DND-41 (cell line): ENCODE measurements around the gene TBC1D5.

Experiments used
- ATAC-seq: fragments of 200-7000 bp; cut with Tn5 transposase; 3 replicates; pipeline ENCODE4 v1.9.1; 2021; ENCODE audit warnings: low read depth; ENCODE audit not compliant: insufficient read depth
- DNase-seq: peaks from one replicate; pipeline ENCODE4 v3.0.0-alpha.2; 2020
- H2AFZ ChIP-seq: 2 replicates; pipeline ENCODE4 v1.6.0; 2012; ENCODE audit warnings: low read depth, low read length
- H3K27ac ChIP-seq: 2 replicates; pipeline ENCODE4 v1.5.1; 2012; ENCODE audit warnings: low read length, inconsistent platforms
- H3K27me3 ChIP-seq: fragments of 200-600 bp; sonication (generic); 2 replicates; pipeline ENCODE4 v1.6.0; 2012; ENCODE audit warnings: low read length, mild to moderate bottlenecking, inconsistent platforms; ENCODE audit not compliant: insufficient read depth, poor library complexity
- H3K36me3 ChIP-seq: 2 replicates; pipeline ENCODE4 v1.5.1; 2012; ENCODE audit warnings: low read length, inconsistent platforms; ENCODE audit not compliant: insufficient read depth
- H3K4me1 ChIP-seq: 2 replicates; pipeline ENCODE4 v1.5.1; 2012; ENCODE audit warnings: mild to moderate bottlenecking, low read length; ENCODE audit not compliant: insufficient read depth
- H3K4me2 ChIP-seq: 2 replicates; pipeline ENCODE4 v1.6.0; 2012; ENCODE audit warnings: mild to moderate bottlenecking, moderate library complexity, low read length, inconsistent platforms; ENCODE audit not compliant: insufficient read depth
- H3K4me3 ChIP-seq, 2 experiments: fragments of 200-600 bp in 1 of 2; shearing (Covaris generic) in 1 of 2; 2 replicates each; pipeline ENCODE4 v1.5.1; 2012 to 2016; ENCODE audit warnings: inconsistent platforms in 2 of 2, low read length in 2 of 2, mild to moderate bottlenecking in 2 of 2, low read depth in 1 of 2, moderate library complexity in 1 of 2
- H3K79me2 ChIP-seq: 2 replicates; pipeline ENCODE4 v1.6.0; 2012; ENCODE audit warnings: low read length, inconsistent platforms; ENCODE audit not compliant: insufficient read depth
- H3K9ac ChIP-seq: 2 replicates; pipeline ENCODE4 v1.6.0; 2012; ENCODE audit warnings: low read depth, mild to moderate bottlenecking, inconsistent platforms, low read length, moderate library complexity
- H3K9me3 ChIP-seq: 2 replicates; pipeline ENCODE4 v1.5.1; 2012; ENCODE audit warnings: low read length, moderate library complexity, mild to moderate bottlenecking, inconsistent platforms; ENCODE audit not compliant: insufficient read depth, severe bottlenecking
- H4K20me1 ChIP-seq: 2 replicates; pipeline ENCODE4 v1.6.0; 2012; ENCODE audit warnings: low read length; ENCODE audit not compliant: insufficient read depth
- CTCF ChIP-seq: IDR thresholded peaks from 2 replicates; pipeline ENCODE4 v1.5.1; 2012; ENCODE audit warnings: borderline replicate concordance, low read length, moderate library complexity, mild to moderate bottlenecking; ENCODE audit not compliant: poor library complexity, severe bottlenecking; ENCODE audit errors: extremely low read depth
- EZH2 ChIP-seq: IDR thresholded peaks from 3 replicates; pipeline ENCODE4 v1.6.1; 2012; ENCODE audit warnings: borderline replicate concordance, low read depth, mild to moderate bottlenecking, moderate library complexity, low read length, inconsistent platforms; ENCODE audit not compliant: severe bottlenecking

The TBC1D5 gene

GRCh38 chr3:17125738-17126442 is 616.5 kb downstream of the TBC1D5 start:
- H3K27me3 ChIP-seq: no peaks in the 10 kb centered on the region
- H3K4me2 ChIP-seq: no peak overlapping the region
- no peak overlapping the region for H2AFZ ChIP-seq
- H3K27ac ChIP-seq: no peak overlapping the region
- H4K20me1 ChIP-seq: no peaks in the 10 kb centered on the region
- TF ChIP-seq CTCF (no peak), EZH2 (no peak)
- no peaks in the 10 kb centered on the region for H3K79me2 ChIP-seq
- no peak for DNase-seq
- no peak overlapping the region for H3K4me3 ChIP-seq
- peaks cover 8% of the 10 kb centered on the region for H3K9me3 ChIP-seq
- ATAC-seq: no peak
- H3K4me1 ChIP-seq: no peaks in the 10 kb centered on the region
- no peak overlapping the region for H3K9ac ChIP-seq
- no peaks in the 10 kb centered on the region for H3K36me3 ChIP-seq

GRCh38 chr3:17122758-17123157 is 619.7 kb downstream of the TBC1D5 start:
- H4K20me1 ChIP-seq: no peaks in the 10 kb centered on the region
- H3K4me3 ChIP-seq: no peak overlapping the region
- TF ChIP-seq CTCF (no peak), EZH2 (no peak)
- no peak overlapping the region for H2AFZ ChIP-seq
- no peak overlapping the region for H3K4me2 ChIP-seq
- H3K9ac ChIP-seq: no peak overlapping the region
- H3K36me3 ChIP-seq: no peaks in the 10 kb centered on the region
- no peaks in the 10 kb centered on the region for H3K4me1 ChIP-seq
- H3K79me2 ChIP-seq: no peaks in the 10 kb centered on the region
- H3K27me3 ChIP-seq: no peaks in the 10 kb centered on the region
- ATAC-seq: no peak
- H3K27ac ChIP-seq: no peak overlapping the region
- DNase-seq: no peak
- peaks cover 8% of the 10 kb centered on the region for H3K9me3 ChIP-seq

GRCh38 chr3:17121336-17121735 is 621.1 kb downstream of the TBC1D5 start:
- Histone ChIP-seq H3K9me3 (peaks cover 8% of the 10 kb centered on the region), H4K20me1 (no peaks in the 10 kb centered on the region), H3K27ac (no peak overlapping the region), H3K36me3 (no peaks in the 10 kb centered on the region), H2AFZ (no peak overlapping the region), H3K9ac (no peak overlapping the region), H3K4me1 (no peaks in the 10 kb centered on the region), H3K79me2 (no peaks in the 10 kb centered on the region), H3K4me2 (no peak overlapping the region), H3K4me3 (no peak overlapping the region), H3K27me3 (no peaks in the 10 kb centered on the region)
- no peak for TF ChIP-seq CTCF
- no peak for TF ChIP-seq EZH2
- no peak for DNase-seq
- no peak for ATAC-seq
